Karpas-422 (cell line): ENCODE measurements around the gene SMG5. TPM values are rescaled to one million over a fixed set of nuclear protein-coding genes. Genes with fewer than 3 reads are reported as not detected.

ENCODE experiments used
- DNase-seq: peaks from one replicate; pipeline ENCODE4 v3.0.0-alpha.2; 2015
- H2AFZ ChIP-seq: fragments of 200-600 bp; sonication (generic); 2 replicates; pipeline ENCODE4 v1.6.1; 2014; ENCODE audit warnings: antibody characterized with exemption, low read length, mixed read lengths
- H3K27ac ChIP-seq: fragments of 200-600 bp; sonication (generic); 2 replicates; pipeline ENCODE4 v1.5.1; 2014; ENCODE audit warnings: mild to moderate bottlenecking, low read length, moderate library complexity
- H3K27me3 ChIP-seq: fragments of 200-600 bp; sonication (generic); 2 replicates; pipeline ENCODE4 v1.6.1; 2014; ENCODE audit warnings: low read length, mixed read lengths
- H3K36me3 ChIP-seq: fragments of 200-600 bp; sonication (generic); 2 replicates; pipeline ENCODE4 v1.6.1; 2014; ENCODE audit warnings: low read length, mixed read lengths; ENCODE audit not compliant: insufficient read depth
- H3K4me1 ChIP-seq: fragments of 200-600 bp; sonication (generic); 2 replicates; pipeline ENCODE4 v1.6.1; 2014; ENCODE audit warnings: mild to moderate bottlenecking, low read length, mixed read lengths
- H3K4me2 ChIP-seq: fragments of 200-600 bp; sonication (generic); 2 replicates; pipeline ENCODE4 v1.6.1; 2014; ENCODE audit warnings: low read length, low read depth, mild to moderate bottlenecking; ENCODE audit not compliant: poor library complexity, severe bottlenecking
- H3K4me3 ChIP-seq: fragments of 200-600 bp; sonication (generic); 2 replicates; pipeline ENCODE4 v1.5.1; 2014; ENCODE audit warnings: mild to moderate bottlenecking, antibody characterized with exemption, low read length, mixed read lengths
- H3K79me2 ChIP-seq: fragments of 200-600 bp; sonication (generic); 2 replicates; pipeline ENCODE4 v1.6.1; 2014; ENCODE audit warnings: mild to moderate bottlenecking, low read length, mixed read lengths
- H3K9ac ChIP-seq: fragments of 200-600 bp; sonication (generic); 2 replicates; pipeline ENCODE4 v1.6.0; 2014; ENCODE audit warnings: low read length
- H3K9me2 ChIP-seq: fragments of 200-600 bp; sonication (generic), shearing (Covaris generic); replicated peaks from 2 replicates; pipeline ENCODE4 v1.6.0; 2014; ENCODE audit warnings: mild to moderate bottlenecking, low read length, moderate library complexity; ENCODE audit not compliant: insufficient read depth
- H3K9me3 ChIP-seq: fragments of 300-700, 200-600 bp; sonication (generic); 2 replicates; pipeline ENCODE4 v1.6.1; 2014; ENCODE audit warnings: low read length, mixed read lengths
- H4K20me1 ChIP-seq: fragments of 200-600 bp; sonication (generic); 2 replicates; pipeline ENCODE4 v1.6.1; 2014; ENCODE audit warnings: mild to moderate bottlenecking, antibody characterized with exemption, low read length, low read depth; ENCODE audit not compliant: insufficient read depth
- total RNA-seq: library from RNA; depleted of rRNA; stranded (reverse); fragments of >200 nt; shearing (Covaris generic); gene quantifications from 2 replicates; pipeline ENCODE4 v1.2.3, GENCODE V29; 2014; ENCODE audit warnings: low replicate concordance

Gene SMG5
- total RNA-seq, 1 experiment from 2014 or later, result 53.7 TPM

DNA sequence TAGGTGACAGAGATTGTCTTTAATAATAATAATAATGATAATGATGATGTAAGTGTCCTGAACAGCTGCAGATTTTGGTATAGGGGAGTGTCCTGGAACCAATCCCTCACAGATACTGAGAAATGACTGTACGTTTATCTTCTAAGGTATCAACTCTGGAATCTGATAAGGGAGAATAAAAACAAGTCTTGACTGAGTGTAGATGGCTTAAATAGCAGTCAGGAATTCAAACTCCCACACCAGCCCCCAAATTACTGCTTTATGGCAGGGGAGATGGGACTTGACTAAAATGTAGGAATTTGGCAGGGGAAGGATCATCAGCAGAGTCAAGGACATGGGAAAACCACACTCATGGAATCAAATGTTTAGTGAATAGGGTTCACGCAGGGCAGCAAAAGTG, 22.6 kb upstream of the SMG5 start:
- no peak for DNase-seq
- Histone ChIP-seq H3K9me2 (no peaks in the 10 kb centered on the region), H3K9me3 (no peaks in the 10 kb centered on the region), H3K36me3 (peaks cover 25% of the 10 kb centered on the region), H3K9ac (no peak overlapping the region), H3K4me3 (no peak overlapping the region), H3K27me3 (no peaks in the 10 kb centered on the region), H3K27ac (no peak overlapping the region), H3K4me2 (no peak overlapping the region), H4K20me1 (peaks cover 4% of the 10 kb centered on the region; the same call in 1 of the 2 replicates), H3K4me1 (no peaks in the 10 kb centered on the region), H3K79me2 (no peaks in the 10 kb centered on the region), H2AFZ (no peak overlapping the region)

DNA sequence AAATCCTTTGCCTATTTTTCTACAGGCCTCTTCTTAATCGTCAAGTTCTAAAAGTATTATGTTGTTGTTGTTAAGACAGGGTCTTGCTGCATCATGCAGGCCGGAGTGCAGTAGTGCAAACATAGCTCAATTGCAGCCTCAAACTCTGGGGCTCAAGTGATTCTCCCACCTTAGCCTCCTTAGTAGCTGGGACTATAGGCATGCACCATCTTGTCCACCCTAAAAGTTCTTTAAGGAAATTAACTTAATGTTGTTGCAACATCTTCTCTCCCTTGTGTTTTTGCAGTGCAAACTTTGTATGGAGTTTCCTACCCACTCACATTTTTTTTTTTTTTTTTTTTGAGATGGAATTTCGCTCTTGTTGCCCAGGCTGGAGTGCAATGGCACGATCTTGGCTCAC, 20.6 kb upstream of the SMG5 start:
- Histone ChIP-seq H4K20me1 (peaks cover 4% of the 10 kb centered on the region; the same call in 1 of the 2 replicates), H3K9me2 (no peaks in the 10 kb centered on the region), H3K9me3 (no peaks in the 10 kb centered on the region), H3K36me3 (peaks cover 14% of the 10 kb centered on the region), H2AFZ (no peak overlapping the region), H3K9ac (no peak overlapping the region), H3K4me3 (no peak overlapping the region), H3K79me2 (no peaks in the 10 kb centered on the region), H3K4me2 (no peak overlapping the region), H3K27ac (no peak overlapping the region), H3K27me3 (no peaks in the 10 kb centered on the region), H3K4me1 (no peaks in the 10 kb centered on the region)
- DNase-seq, result peak; percentile 41

DNA sequence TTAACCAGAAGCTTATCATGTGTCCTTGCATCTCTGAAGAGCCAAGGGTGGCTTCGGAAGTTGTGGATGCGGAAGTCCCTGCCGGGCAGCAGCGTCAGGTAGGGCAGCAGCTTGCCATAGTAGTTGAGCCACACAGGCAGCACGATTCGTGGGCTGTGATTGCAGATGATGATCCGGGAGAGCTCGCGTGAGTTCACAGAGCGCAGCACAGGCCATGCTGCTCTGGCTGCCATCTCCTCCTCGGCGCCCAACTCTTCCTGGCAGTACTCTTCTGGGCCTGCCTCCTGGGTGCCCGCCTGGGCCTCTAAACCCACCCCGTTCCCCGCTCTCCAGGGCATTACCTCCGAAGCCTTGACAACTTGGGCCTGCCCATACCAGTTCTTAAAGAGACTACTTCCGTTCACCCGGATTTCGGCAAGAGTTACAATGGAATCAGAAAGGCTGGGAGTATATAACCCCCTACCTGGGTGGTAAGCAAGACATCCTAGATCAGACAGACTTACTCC, 16.3 kb upstream of the SMG5 start, which contains the start of gene VHLL:
TSS of gene VHLL (minus strand) at position 456 of the 506 bp plus-strand sequence. CDS start at position 338, 118 bp downstream.
- peaks cover 4% of the 10 kb centered on the region; the same call in 1 of the 2 replicates for H4K20me1 ChIP-seq
- H3K27me3 ChIP-seq, result no peaks in the 10 kb centered on the region
- DNase-seq, result no peak
- 0 out of 2 replicates have a peak, but pooled peaks cover 4% of the 10 kb centered on the region for H3K79me2 ChIP-seq
- no peak within 1 kb of the TSS for H3K4me2 ChIP-seq
- no peak within 1 kb of the TSS for H3K4me3 ChIP-seq
- H3K36me3 ChIP-seq, result peaks cover 2% of the 10 kb centered on the region; the same call in 1 of the 2 replicates
- H3K4me1 ChIP-seq, result peaks cover 16% of the 10 kb centered on the region
- H3K9me3 ChIP-seq, result no peaks in the 10 kb centered on the region
- no peak within 1 kb of the TSS for H2AFZ ChIP-seq
- no peak within 1 kb of the TSS for H3K9ac ChIP-seq
- no peak within 1 kb of the TSS for H3K27ac ChIP-seq
- H3K9me2 ChIP-seq, result no peaks in the 10 kb centered on the region

DNA sequence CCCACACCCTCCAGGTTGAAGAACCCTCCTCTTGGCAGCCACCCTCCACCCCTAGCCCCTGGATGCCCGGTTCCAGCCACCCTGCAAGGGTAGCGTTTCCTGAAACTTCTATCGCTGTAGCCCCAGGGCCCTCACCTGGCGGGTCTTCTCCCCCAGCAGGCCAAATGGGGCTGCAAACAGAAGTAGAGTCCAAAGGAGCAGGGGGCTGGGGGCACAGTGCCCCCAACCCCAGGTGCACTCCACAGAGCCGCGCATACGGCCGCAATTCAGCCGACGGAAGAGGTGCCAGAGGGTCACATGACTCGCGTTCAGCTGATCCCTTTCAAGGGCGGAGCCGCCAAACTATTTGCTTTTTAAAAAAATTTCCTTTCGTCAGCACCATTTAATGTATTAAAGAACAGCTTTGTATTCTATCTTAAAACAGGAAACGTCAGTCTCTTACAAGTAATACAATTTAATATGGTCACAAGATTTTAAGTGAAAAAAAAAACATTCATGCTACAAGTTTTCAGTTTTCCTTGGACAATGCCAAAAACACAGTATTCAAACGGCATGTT, 12.8 kb upstream of the SMG5 start, which contains the start of gene GLMP:
TSS of gene GLMP (minus strand) at position 289 of the 557 bp plus-strand sequence. CDS start at position 255, 34 bp downstream.
- H3K79me2 ChIP-seq, result 0 out of 2 replicates have a peak, but pooled peaks cover 4% of the 10 kb centered on the region
- no peaks in the 10 kb centered on the region for H4K20me1 ChIP-seq
- H3K9ac ChIP-seq, result peak within 1 kb of the TSS; percentile 68
- H3K4me2 ChIP-seq, result peak within 1 kb of the TSS; percentile 65
- H3K9me3 ChIP-seq, result no peaks in the 10 kb centered on the region
- peak within 1 kb of the TSS; percentile 40 for H2AFZ ChIP-seq
- H3K4me1 ChIP-seq, result peaks cover 28% of the 10 kb centered on the region
- H3K27me3 ChIP-seq, result no peaks in the 10 kb centered on the region
- peak; percentile 85 for DNase-seq
- no peaks in the 10 kb centered on the region for H3K9me2 ChIP-seq
- peak within 1 kb of the TSS; percentile 69 for H3K4me3 ChIP-seq
- H3K27ac ChIP-seq, result no peak within 1 kb of the TSS
- H3K36me3 ChIP-seq, result no peaks in the 10 kb centered on the region

DNA sequence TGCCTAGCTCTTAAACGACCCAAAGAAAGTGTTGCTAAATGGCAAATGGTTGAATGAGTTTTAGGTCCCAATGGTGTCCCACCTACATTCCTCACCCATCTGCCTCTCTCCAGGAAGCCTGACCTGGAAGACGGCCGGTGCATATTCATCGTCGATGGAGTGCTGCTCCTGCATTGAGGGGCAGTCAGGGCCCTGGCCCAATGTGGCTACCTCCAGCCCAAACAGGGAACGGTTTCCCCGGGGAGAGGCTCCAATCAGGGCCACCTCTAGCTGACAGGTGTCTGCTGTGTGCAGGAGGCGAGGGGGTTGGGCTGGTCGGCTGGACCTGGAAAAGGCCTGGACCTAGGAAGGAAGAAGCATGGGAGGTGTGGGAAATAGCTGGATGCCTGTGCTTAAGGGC, 11.3 kb upstream of the SMG5 start:
- no peaks in the 10 kb centered on the region for H4K20me1 ChIP-seq
- H3K36me3 ChIP-seq, result peaks cover 4% of the 10 kb centered on the region; the same call in 1 of the 2 replicates
- H3K4me1 ChIP-seq, result peaks cover 28% of the 10 kb centered on the region
- no peak overlapping the region for H3K4me2 ChIP-seq
- no peaks in the 10 kb centered on the region for H3K9me2 ChIP-seq
- H3K9ac ChIP-seq, result no peak overlapping the region
- H3K4me3 ChIP-seq, result no peak overlapping the region
- H3K9me3 ChIP-seq, result no peaks in the 10 kb centered on the region
- no peaks in the 10 kb centered on the region for H3K27me3 ChIP-seq
- DNase-seq, result no peak
- no peak overlapping the region for H3K27ac ChIP-seq
- no peak overlapping the region for H2AFZ ChIP-seq
- H3K79me2 ChIP-seq, result 0 out of 2 replicates have a peak, but pooled peaks cover 4% of the 10 kb centered on the region

DNA sequence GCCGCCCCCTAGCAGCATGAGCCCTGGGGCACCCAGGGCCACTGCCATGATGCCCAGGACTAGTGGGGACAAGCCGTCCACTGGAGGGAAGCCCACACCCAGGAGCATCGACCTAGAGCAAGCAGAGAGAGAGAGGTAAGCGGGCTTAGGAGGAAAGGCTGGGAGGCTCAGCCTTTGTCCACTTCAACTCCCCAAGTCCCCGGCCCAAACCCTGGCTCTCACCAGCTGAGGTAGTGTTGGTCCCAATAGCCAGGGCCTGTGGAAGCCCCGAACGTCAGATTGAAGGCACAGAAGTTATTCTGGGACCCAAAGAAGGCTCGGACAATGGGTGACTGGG, 10.4 kb upstream of the SMG5 start:
- Histone ChIP-seq H2AFZ (no peak overlapping the region), H3K27me3 (no peaks in the 10 kb centered on the region), H3K36me3 (peaks cover 7% of the 10 kb centered on the region; the same call in 1 of the 2 replicates), H4K20me1 (no peaks in the 10 kb centered on the region), H3K27ac (no peak overlapping the region), H3K4me2 (no peak overlapping the region), H3K9me3 (no peaks in the 10 kb centered on the region), H3K9ac (no peak overlapping the region), H3K4me1 (peaks cover 28% of the 10 kb centered on the region), H3K9me2 (no peaks in the 10 kb centered on the region), H3K79me2 (0 out of 2 replicates have a peak, but pooled peaks cover 4% of the 10 kb centered on the region), H3K4me3 (no peak overlapping the region)
- DNase-seq, result no peak

DNA sequence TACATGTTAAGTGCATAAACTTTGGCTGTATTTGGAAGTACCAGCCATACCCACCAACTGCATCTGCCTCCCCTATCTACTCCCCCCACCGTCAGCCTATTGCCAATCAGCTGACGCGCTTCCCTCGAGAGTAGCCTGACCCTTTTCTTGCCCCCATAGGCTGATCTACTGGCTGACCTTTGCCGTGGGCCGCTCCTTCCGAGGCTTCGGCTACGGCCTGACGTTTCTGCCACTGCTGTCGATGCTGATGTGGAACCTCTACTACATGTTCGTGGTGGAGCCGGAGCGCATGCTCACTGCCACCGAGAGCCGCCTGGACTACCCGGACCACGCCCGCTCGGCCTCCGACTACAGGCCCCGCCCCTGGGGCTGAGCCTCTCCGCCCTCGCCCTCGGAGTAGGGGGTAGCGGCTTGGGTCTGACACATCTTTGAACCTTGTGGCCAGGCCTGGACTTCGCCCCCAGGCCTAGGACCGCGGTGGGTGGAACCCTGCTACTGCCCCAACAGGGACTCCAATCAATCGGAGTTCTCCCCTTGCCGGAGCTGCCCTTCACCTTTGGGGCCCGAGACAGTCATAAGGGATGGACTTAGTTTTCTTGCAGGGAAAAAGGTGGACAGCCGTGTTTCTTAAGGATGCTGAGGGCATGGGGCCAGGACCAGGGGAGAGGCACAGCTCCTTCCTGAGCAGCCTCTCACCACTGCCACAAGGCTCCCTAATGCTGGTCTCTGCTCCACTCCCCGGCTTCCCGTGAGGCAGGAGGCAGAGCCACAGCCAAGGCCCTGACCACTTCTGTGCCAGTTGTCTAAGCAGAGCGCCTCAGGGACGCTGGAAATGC, 8.8 kb upstream of the SMG5 start:
- DNase-seq, result peak; percentile 90
- H3K79me2 ChIP-seq, result 0 out of 2 replicates have a peak, but pooled peaks cover 4% of the 10 kb centered on the region
- H4K20me1 ChIP-seq, result no peaks in the 10 kb centered on the region
- H3K4me2 ChIP-seq, result peak overlapping the region; percentile 64
- peak overlapping the region; percentile 56; the same call in 1 of the 2 replicates for H3K4me3 ChIP-seq
- no peaks in the 10 kb centered on the region for H3K9me3 ChIP-seq
- H2AFZ ChIP-seq, result peak overlapping the region; percentile 41; the same call in 1 of the 2 replicates
- no peak overlapping the region for H3K27ac ChIP-seq
- peaks cover 7% of the 10 kb centered on the region; the same call in 1 of the 2 replicates for H3K36me3 ChIP-seq
- no peaks in the 10 kb centered on the region for H3K9me2 ChIP-seq
- H3K4me1 ChIP-seq, result peaks cover 28% of the 10 kb centered on the region
- no peaks in the 10 kb centered on the region for H3K27me3 ChIP-seq
- peak overlapping the region; percentile 66 for H3K9ac ChIP-seq

DNA sequence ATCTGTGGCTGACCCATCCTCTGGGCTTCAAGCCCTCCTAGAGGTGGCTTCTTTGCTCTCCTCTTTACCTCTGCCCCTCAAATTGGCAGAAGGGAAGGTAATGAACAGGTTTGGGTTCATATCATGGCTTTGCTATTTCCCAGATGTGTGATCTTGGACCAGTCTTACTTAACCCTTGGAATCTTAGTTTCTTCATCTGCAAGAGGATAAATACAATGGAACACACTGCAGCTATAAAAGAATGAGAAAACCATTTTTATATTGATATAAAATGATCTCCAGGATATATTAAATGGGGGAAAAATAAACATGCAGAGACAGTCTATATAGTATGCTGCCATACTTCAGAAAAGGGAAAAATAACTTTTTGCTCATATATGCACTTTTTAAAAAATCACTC, 7.2 kb upstream of the SMG5 start:
- Histone ChIP-seq H2AFZ (no peak overlapping the region), H3K36me3 (peaks cover 7% of the 10 kb centered on the region; the same call in 1 of the 2 replicates), H3K27me3 (no peaks in the 10 kb centered on the region), H3K79me2 (0 out of 2 replicates have a peak, but pooled peaks cover 3% of the 10 kb centered on the region), H3K4me1 (peaks cover 17% of the 10 kb centered on the region), H4K20me1 (no peaks in the 10 kb centered on the region), H3K9me2 (no peaks in the 10 kb centered on the region), H3K4me3 (no peak overlapping the region), H3K27ac (no peak overlapping the region), H3K4me2 (no peak overlapping the region), H3K9me3 (no peaks in the 10 kb centered on the region), H3K9ac (no peak overlapping the region)
- DNase-seq, result no peak
